Peyer's patch (tissue), 4 donors: ENCODE measurements around the gene CCR7. TPM values are rescaled to one million over a fixed set of nuclear protein-coding genes. Genes with fewer than 3 reads are reported as not detected.

ENCODE experiments used
- DNase-seq, 3 donors: peaks; one replicate each; pipeline ENCODE4 v3.0.0-alpha.2; 2017 to 2019
- H3K27ac ChIP-seq, 4 donors: fragments of 200-600 bp; sonication (generic); one replicate each; pipeline ENCODE4 v1.5.1; 2016 to 2019
- H3K27me3 ChIP-seq, 2 donors: fragments of 200-600 bp; sonication (generic); one replicate each; pipeline ENCODE4 v1.5.1; 2019
- H3K36me3 ChIP-seq, 3 donors: fragments of 200-600 bp; sonication (generic); one replicate each; pipeline ENCODE4 v1.5.1; 2016 to 2019
- H3K4me1 ChIP-seq, 4 donors: fragments of 200-600 bp; sonication (generic); one replicate each; pipeline ENCODE4 v1.5.1; 2016 to 2019
- H3K4me3 ChIP-seq, 4 donors: fragments of 200-600 bp; sonication (generic); 1 replicate in 3 of 4; 2 replicates in 1 of 4; pipeline ENCODE4 v1.5.1; 2016 to 2019; ENCODE audit warnings: mild to moderate bottlenecking in 1 of 4
- H3K9me3 ChIP-seq, 4 donors: fragments of 200-600 bp; sonication (generic); one replicate each; pipeline ENCODE4 v1.5.1; 2016 to 2019; ENCODE audit warnings: mild to moderate bottlenecking in 1 of 4
- CTCF ChIP-seq, 6 experiments: fragments of 450-650 bp in 4 of 6; fragments of 200-600 bp in 2 of 6; sonication (generic) in 1 of 6; IDR thresholded peaks; one replicate each; pipeline ENCODE4 v1.5.1; 2017 to 2019; ENCODE audit warnings: antibody characterized with exemption in 6 of 6, mild to moderate bottlenecking in 3 of 6, moderate library complexity in 1 of 6
- POLR2A ChIP-seq, 2 donors: fragments of 450-650 bp; IDR thresholded peaks; one replicate each; pipeline ENCODE4 v1.5.1; 2017; ENCODE audit warnings: antibody characterized with exemption in 2 of 2, mild to moderate bottlenecking in 2 of 2, moderate library complexity in 2 of 2
- total RNA-seq, 4 donors: library from RNA; depleted of rRNA; stranded (reverse); fragments of >200 nt; gene quantifications; one replicate each; pipeline ENCODE4 v1.1.0, GENCODE V29; 2016

Gene CCR7
- total RNA-seq, 4 donors from 2014 or later: 3.1 to 22.3 TPM; not detected in 2

DNA sequence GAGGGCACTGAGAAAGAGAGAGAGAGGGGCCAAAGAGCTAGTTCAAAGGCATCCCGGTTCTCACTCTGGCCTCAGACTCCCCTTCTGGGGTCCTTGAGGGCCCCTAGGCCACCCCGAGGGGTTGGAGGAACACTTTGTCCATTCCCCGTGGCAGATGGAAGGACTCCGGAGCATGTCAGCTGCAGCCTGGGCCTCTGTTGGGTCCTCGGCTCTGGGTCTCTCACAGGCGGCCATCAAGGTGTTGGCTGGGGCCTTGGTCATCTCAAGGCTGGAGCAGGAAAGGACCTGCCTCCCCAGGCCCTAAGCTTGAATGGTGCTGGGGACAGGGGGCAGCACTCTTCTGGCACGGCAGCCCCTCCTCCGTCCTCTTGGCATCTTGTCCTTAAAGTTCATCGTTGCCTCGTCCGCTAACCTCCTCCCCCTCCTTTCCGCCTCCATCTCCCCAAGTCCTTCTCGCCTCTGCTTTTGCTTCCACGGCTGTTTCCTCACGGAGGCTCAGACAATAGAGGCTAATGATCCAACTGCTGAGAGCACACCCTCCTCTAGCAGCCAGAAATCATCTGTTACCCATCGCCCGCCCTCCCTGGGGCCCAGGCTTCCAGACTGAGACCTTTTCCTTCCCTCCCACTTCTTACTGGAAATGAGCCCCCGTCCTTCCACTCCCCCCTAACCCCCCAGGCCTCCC lies 23.3 kb downstream of the CCR7 start:
- H3K36me3 ChIP-seq: no peaks in the 10 kb centered on the region
- TF ChIP-seq CTCF (IDR thresholded peaks at IDR 0.05): no peak
- TF ChIP-seq POLR2A (IDR thresholded peaks at IDR 0.05): no peak
- peak in 2 of 3 donors; percentile 47 to 62 for DNase-seq
- H3K27me3 ChIP-seq: no peaks in the 10 kb centered on the region
- peak overlapping the region; percentile 65 to 91 (median 80) for H3K27ac ChIP-seq
- no peaks in the 10 kb centered on the region for H3K9me3 ChIP-seq
- H3K4me1 ChIP-seq: peaks cover 0 to 34% (median 31%) of the 10 kb centered on the region in 4 donors
- H3K4me3 ChIP-seq: no peak overlapping the region

GRCh38 chr17:40541060-40541872 lies 24.0 kb downstream of the CCR7 start:
- no peak for TF ChIP-seq POLR2A (IDR thresholded peaks at IDR 0.05)
- no peak for TF ChIP-seq CTCF (IDR thresholded peaks at IDR 0.05)
- no peaks in the 10 kb centered on the region for H3K9me3 ChIP-seq

GRCh38 chr17:40540448-40540847 lies 24.8 kb downstream of the CCR7 start:
- Histone ChIP-seq H3K4me1 (peaks cover 0 to 39% (median 34%) of the 10 kb centered on the region in 4 donors), H3K27me3 (no peaks in the 10 kb centered on the region), H3K4me3 (no peak overlapping the region), H3K27ac (peak overlapping the region; percentile 53 to 91 (median 76)), H3K36me3 (no peaks in the 10 kb centered on the region), H3K9me3 (no peaks in the 10 kb centered on the region)
- no peak for TF ChIP-seq CTCF (IDR thresholded peaks at IDR 0.05)
- no peak for TF ChIP-seq POLR2A (IDR thresholded peaks at IDR 0.05)
- no peak for DNase-seq

More at GRCh38 chr17:40541060-40541872, 24.0 kb downstream of the CCR7 start:
- DNase-seq: peak; percentile 61 to 77 (median 75)
- H3K4me1 ChIP-seq: peaks cover 0 to 36% (median 34%) of the 10 kb centered on the region in 4 donors
- H3K36me3 ChIP-seq: no peaks in the 10 kb centered on the region
- peak overlapping the region; percentile 65 to 91 (median 80) for H3K27ac ChIP-seq
- H3K27me3 ChIP-seq: no peaks in the 10 kb centered on the region
- peak overlapping the region in 1 of 4 donors; percentile 11 for H3K4me3 ChIP-seq

GRCh38 chr17:40539711-40540411 lies 25.4 kb downstream of the CCR7 start:
- Histone ChIP-seq H3K4me1 (peaks cover 0 to 39% (median 34%) of the 10 kb centered on the region in 4 donors), H3K27me3 (no peaks in the 10 kb centered on the region), H3K36me3 (no peaks in the 10 kb centered on the region), H3K4me3 (no peak overlapping the region), H3K9me3 (no peaks in the 10 kb centered on the region), H3K27ac (peak overlapping the region; percentile 53 to 91 (median 76))
- peak in 1 of 3 donors; percentile 41 for DNase-seq
- TF ChIP-seq CTCF (IDR thresholded peaks at IDR 0.05) (no peak), POLR2A (IDR thresholded peaks at IDR 0.05) (no peak)

DNA sequence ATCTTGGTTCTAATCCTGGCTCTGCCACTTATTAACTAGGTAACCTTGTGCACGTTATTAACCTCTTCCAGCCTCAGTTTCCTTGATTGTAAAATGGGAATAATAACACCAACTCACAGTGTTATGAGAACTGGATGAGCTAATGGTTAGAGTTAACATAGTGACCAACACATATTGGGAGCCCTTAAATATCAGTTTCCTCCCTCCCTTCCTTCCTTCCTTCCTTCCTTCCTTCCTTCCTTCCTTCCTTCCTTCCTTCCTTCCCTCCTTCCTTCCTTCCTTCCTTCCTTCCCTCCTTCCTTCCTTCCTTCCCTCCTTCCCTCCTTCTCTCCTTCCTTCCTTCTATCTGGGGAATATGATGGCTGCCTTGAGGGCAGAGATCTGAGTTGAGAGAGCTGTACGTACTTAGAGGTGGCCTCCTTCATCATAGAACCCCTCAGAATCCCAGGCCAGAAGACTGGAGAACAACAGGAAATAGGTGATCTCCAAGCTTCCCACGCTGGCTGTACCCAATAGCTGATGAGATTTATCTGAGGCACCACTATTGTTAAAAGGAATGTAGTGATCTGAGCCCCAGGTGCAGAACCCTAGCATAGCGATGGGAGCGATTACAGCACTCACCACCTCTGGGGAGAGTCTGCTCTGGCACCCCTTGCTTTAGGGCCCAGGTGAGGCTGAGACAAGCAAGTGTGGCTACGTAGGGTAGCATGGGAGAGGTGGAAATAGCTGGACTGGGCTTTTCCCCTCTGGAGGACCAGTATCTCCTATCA lies 26.2 kb downstream of the CCR7 start:
- H3K4me3 ChIP-seq: no peak overlapping the region
- H3K9me3 ChIP-seq: no peaks in the 10 kb centered on the region
- H3K27ac ChIP-seq: peak overlapping the region in 3 of 4 donors; percentile 1 to 88 (median 56)
- H3K4me1 ChIP-seq: peaks cover 0 to 40% (median 35%) of the 10 kb centered on the region in 4 donors
- TF ChIP-seq CTCF (IDR thresholded peaks at IDR 0.05): no peak
- TF ChIP-seq POLR2A (IDR thresholded peaks at IDR 0.05): no peak
- DNase-seq: peak in 1 of 3 donors; percentile 14
- no peaks in the 10 kb centered on the region for H3K27me3 ChIP-seq
- H3K36me3 ChIP-seq: no peaks in the 10 kb centered on the region
